Measurements from ENCODE around the gene ILF3. TPM values are rescaled to one million over a fixed set of nuclear protein-coding genes. Genes with fewer than 3 reads are reported as not detected.

ILF3 gene
- total and polyA plus RNA-seq, 10 of the 15 experiments (the other 5 are each of a cell fraction or from before 2014, with no cell fraction given), result 28.1 to 383 (median 176) TPM

GRCh38 chr19:10667867-10668266 lies 13.7 kb downstream of the ILF3 start:
- ChIA-PET CTCF (interaction anchor here (1.6 kb wide), 1 partner anchor 83 kb away, joined by 6 read pairs; no protein-coding TSS in a partner anchor), SMC1A (ENCODE audit: uncharacterized antibody, unreplicated experiment) (no interaction called here), RAD21 (ENCODE audit: unreplicated experiment) (interaction anchor here (1.3 kb wide), 1 partner anchor 87 kb away, joined by 4 read pairs; no protein-coding TSS in a partner anchor), POLR2A (interaction anchor here (1.2 kb wide), 1 partner anchor 86 kb away, joined by 3 read pairs; no protein-coding TSS in a partner anchor)
- 9% methylated on average over 6 of the region's 6 CpGs for WGBS (ENCODE audit: insufficient coverage, insufficient replicate concordance, low lambda C conversion rate, missing lambda C conversion rate)
- BruUV-seq (replicated peaks), result TSS peak; percentile 11
- peaks cover 18 to 32% of the 10 kb centered on the region in 2 experiments for H3K36me3 ChIP-seq (ENCODE audit: control insufficient read depth in 2 of 2, insufficient read depth in 2 of 2, low read length in 1 of 2)
- H3K4me3 ChIP-seq, result no peak overlapping the region
- no peak for TF ChIP-seq POU2F2 (IDR thresholded peaks at IDR 0.05; ENCODE audit: borderline replicate concordance, low read depth, low read length)
- no peak for TF ChIP-seq PML (IDR thresholded peaks at IDR 0.05; ENCODE audit: low read length)
- TF ChIP-seq SMARCA5 (IDR thresholded peaks at IDR 0.05), result no peak
- no peak for TF ChIP-seq RBBP5 (conservative IDR thresholded peaks at IDR 0.05)
- TF ChIP-seq, protein P1, sequence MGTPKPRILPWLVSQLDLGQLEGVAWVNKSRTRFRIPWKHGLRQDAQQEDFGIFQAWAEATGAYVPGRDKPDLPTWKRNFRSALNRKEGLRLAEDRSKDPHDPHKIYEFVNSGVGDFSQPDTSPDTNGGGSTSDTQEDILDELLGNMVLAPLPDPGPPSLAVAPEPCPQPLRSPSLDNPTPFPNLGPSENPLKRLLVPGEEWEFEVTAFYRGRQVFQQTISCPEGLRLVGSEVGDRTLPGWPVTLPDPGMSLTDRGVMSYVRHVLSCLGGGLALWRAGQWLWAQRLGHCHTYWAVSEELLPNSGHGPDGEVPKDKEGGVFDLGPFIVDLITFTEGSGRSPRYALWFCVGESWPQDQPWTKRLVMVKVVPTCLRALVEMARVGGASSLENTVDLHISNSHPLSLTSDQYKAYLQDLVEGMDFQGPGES (IDR thresholded peaks at IDR 0.05), result no peak
- no peak for TF ChIP-seq CBX5 (IDR thresholded peaks at IDR 0.05; ENCODE audit: low read depth)
- no peak for TF ChIP-seq BMI1 (IDR thresholded peaks at IDR 0.05; ENCODE audit: borderline replicate concordance)
- TF ChIP-seq NFIC (IDR thresholded peaks at IDR 0.05; ENCODE audit: low read depth, low read length), result no peak
- no peak for TF ChIP-seq ZBED1 (IDR thresholded peaks at IDR 0.05; ENCODE audit: borderline replicate concordance)
- peak; percentile 50 for TF ChIP-seq POLR2A (IDR thresholded peaks at IDR 0.05; ENCODE audit: low read depth, low read length)
- TF ChIP-seq POLR2AphosphoS5 (IDR thresholded peaks at IDR 0.05; ENCODE audit: low read length), result 0 out of 2 replicates have a peak, but pooled peaks have one; percentile 47
- no peak for TF ChIP-seq FOXM1 (IDR thresholded peaks at IDR 0.05; ENCODE audit: low read depth, low read length)
- no peak for TF ChIP-seq MTA2 (IDR thresholded peaks at IDR 0.05; ENCODE audit: low read depth)
- no peak for TF ChIP-seq HSF1 (IDR thresholded peaks at IDR 0.05; ENCODE audit: low read depth, low read length)
- intact Hi-C loops (cut with micrococcal nuclease; ENCODE audit: unreplicated experiment) (no loop called here), in situ Hi-C loops (cut with MboI) (no loop called here)
- peaks cover 82% of the 10 kb centered on the region for H3K79me2 ChIP-seq (ENCODE audit: control insufficient read depth, insufficient read depth, low read length)
- no peaks in the 10 kb centered on the region for H3K27me3 ChIP-seq (replicated peaks in 1 of 2; ENCODE audit: control insufficient read depth in 2 of 2, insufficient read depth in 2 of 2, low read length in 1 of 2)
- peak overlapping the region; percentile 48 for H3K4me2 ChIP-seq (ENCODE audit: control insufficient read depth, insufficient read depth)
- peaks cover 15% of the 10 kb centered on the region for H3K4me1 ChIP-seq (ENCODE audit: control insufficient read depth, insufficient read depth, low read length)
- no peak overlapping the region for H2AFZ ChIP-seq (ENCODE audit: control insufficient read depth, low read depth, low read length)
- no peak for FAIRE-seq
- H4K20me1 ChIP-seq (ENCODE audit: control insufficient read depth, insufficient read depth), result peaks cover 17% of the 10 kb centered on the region
- H3K9me3 ChIP-seq (replicated peaks; ENCODE audit: control insufficient read depth, insufficient read depth, low read length), result no peaks in the 10 kb centered on the region
- ATAC-seq, result peak; percentile 13; the same call in 2 of the 3 replicates
- H3K9ac ChIP-seq (ENCODE audit: control insufficient read depth, insufficient read depth, low read length), result no peak overlapping the region
- H3K27ac ChIP-seq (ENCODE audit: control insufficient read depth, insufficient read depth), result peak overlapping the region; percentile 44; the same call in 1 of the 2 replicates
- no peak for DNase-seq (ENCODE audit: low read depth, low spot score)
